H9 (cell line): Measurements from ENCODE around the gene TMEM132C. TPM values are rescaled to one million over a fixed set of nuclear protein-coding genes. Genes with fewer than 3 reads are reported as not detected.

ENCODE experiments used
- DNase-seq: peaks from one replicate; pipeline ENCODE4 v3.0.0-alpha.2; 2017
- H2AFZ ChIP-seq: one replicate; pipeline ENCODE4 v1.6.1; 2013; ENCODE audit warnings: mild to moderate bottlenecking, low read length, control low read depth, moderate library complexity
- H2AK5ac ChIP-seq: 2 replicates; pipeline ENCODE4 v1.6.1; 2013; ENCODE audit warnings: low read length, control low read depth, mixed read lengths; ENCODE audit not compliant: insufficient read length
- H2BK120ac ChIP-seq: one replicate; pipeline ENCODE4 v1.6.1; 2013; ENCODE audit warnings: low read depth, mild to moderate bottlenecking, low read length, control low read depth, inconsistent platforms; ENCODE audit not compliant: poor library complexity, severe bottlenecking
- H2BK12ac ChIP-seq: 2 replicates; pipeline ENCODE4 v1.6.1; 2013; ENCODE audit warnings: low read length, control low read depth, mixed read lengths, low read depth; ENCODE audit not compliant: insufficient read length
- H2BK15ac ChIP-seq: 2 replicates; pipeline ENCODE4 v1.6.1; 2013; ENCODE audit warnings: low read depth, low read length, control low read depth
- H2BK20ac ChIP-seq: one replicate; pipeline ENCODE4 v1.6.1; 2013; ENCODE audit warnings: low read depth, mild to moderate bottlenecking, low read length, control low read depth, inconsistent platforms; ENCODE audit not compliant: poor library complexity, severe bottlenecking
- H2BK5ac ChIP-seq: 2 replicates; pipeline ENCODE4 v1.6.1; 2013; ENCODE audit warnings: low read length, control low read depth, mixed read lengths; ENCODE audit not compliant: insufficient read length
- H3K14ac ChIP-seq: 2 replicates; pipeline ENCODE4 v1.6.1; 2013; ENCODE audit warnings: low read length, control low read depth; ENCODE audit not compliant: insufficient read depth
- H3K18ac ChIP-seq: 2 replicates; pipeline ENCODE4 v1.6.1; 2013; ENCODE audit warnings: low read depth, mild to moderate bottlenecking, mixed read lengths, low read length, control low read depth; ENCODE audit not compliant: insufficient read length
- H3K23ac ChIP-seq: 2 replicates; pipeline ENCODE4 v1.6.1; 2013; ENCODE audit warnings: low read length, control low read depth, mixed read lengths, low read depth; ENCODE audit not compliant: insufficient read length
- H3K23me2 ChIP-seq: 2 replicates; pipeline ENCODE4 v1.6.1; 2013; ENCODE audit warnings: low read depth, mild to moderate bottlenecking, mixed read lengths, low read length, control low read depth; ENCODE audit not compliant: insufficient read length, poor library complexity, severe bottlenecking
- H3K27ac ChIP-seq: 2 replicates; pipeline ENCODE4 v1.5.1; 2013; ENCODE audit warnings: low read length, control low read depth, mixed read lengths, low read depth; ENCODE audit not compliant: insufficient read length
- H3K27me3 ChIP-seq: 2 replicates; pipeline ENCODE4 v1.6.1; 2013; ENCODE audit warnings: low read length, control low read depth, inconsistent platforms; ENCODE audit not compliant: insufficient read depth
- H3K4ac ChIP-seq: 2 replicates; pipeline ENCODE4 v1.6.1; 2013; ENCODE audit warnings: low read depth, mild to moderate bottlenecking, control low read depth, inconsistent platforms, low read length, moderate library complexity
- H3K4me1 ChIP-seq: 2 replicates; pipeline ENCODE4 v1.6.1; 2013; ENCODE audit warnings: low read length, control low read depth, inconsistent platforms; ENCODE audit not compliant: insufficient read depth
- H3K4me2 ChIP-seq: 2 replicates; pipeline ENCODE4 v1.6.1; 2013; ENCODE audit warnings: low read length, control low read depth, mixed read lengths; ENCODE audit not compliant: insufficient read length, insufficient read depth
- H3K56ac ChIP-seq: 2 replicates; pipeline ENCODE4 v1.6.1; 2013; ENCODE audit warnings: low read depth, mild to moderate bottlenecking, mixed read lengths, low read length, control low read depth; ENCODE audit not compliant: insufficient read length
- H3K79me1 ChIP-seq: 2 replicates; pipeline ENCODE4 v1.6.1; 2013; ENCODE audit warnings: low read depth, mild to moderate bottlenecking, moderate library complexity, low read length, control low read depth, inconsistent platforms; ENCODE audit not compliant: insufficient read depth, poor library complexity, severe bottlenecking
- H3K79me2 ChIP-seq: 2 replicates; pipeline ENCODE4 v1.6.1; 2013; ENCODE audit warnings: low read length, control low read depth, inconsistent platforms; ENCODE audit not compliant: insufficient read depth
- H3K9ac ChIP-seq: 2 replicates; pipeline ENCODE4 v1.6.1; 2013; ENCODE audit warnings: low read length, control low read depth, mixed read lengths; ENCODE audit not compliant: insufficient read length; ENCODE audit errors: extremely low read depth
- H3K9me3 ChIP-seq: one replicate; pipeline ENCODE4 v1.6.1; 2013; ENCODE audit warnings: low read depth, low read length, inconsistent platforms; ENCODE audit not compliant: control insufficient read depth
- H3T11ph ChIP-seq: one replicate; pipeline ENCODE4 v1.6.1; 2013; ENCODE audit warnings: mild to moderate bottlenecking, low read length, control low read depth, inconsistent platforms
- H4K20me1 ChIP-seq: one replicate; pipeline ENCODE4 v1.6.1; 2013; ENCODE audit not compliant: control insufficient read depth, insufficient read length, insufficient read depth
- H4K5ac ChIP-seq: 2 replicates; pipeline ENCODE4 v1.6.1; 2013; ENCODE audit warnings: low read depth, mild to moderate bottlenecking, mixed read lengths, low read length, control low read depth; ENCODE audit not compliant: insufficient read length
- H4K8ac ChIP-seq: replicated peaks from 2 replicates; pipeline ENCODE4 v1.6.1; 2013; ENCODE audit warnings: low read length, control low read depth, mixed read lengths, low read depth; ENCODE audit not compliant: insufficient read length
- H4K91ac ChIP-seq: 2 replicates; pipeline ENCODE4 v1.6.1; 2013; ENCODE audit warnings: low read depth, mild to moderate bottlenecking, moderate library complexity, mixed read lengths, low read length, control low read depth; ENCODE audit not compliant: insufficient read length
- H3K27ac Mint-ChIP-seq, 3 experiments: 2 replicates in 2 of 3; 3 replicates in 1 of 3; pipeline ENCODE4 v1.8.0; 2020 to 2021; ENCODE audit warnings: mixed read lengths in 3 of 3, mild to moderate bottlenecking in 1 of 3, moderate library complexity in 1 of 3
- H3K27me3 Mint-ChIP-seq: 2 replicates; pipeline ENCODE4 v1.8.0; 2021; ENCODE audit warnings: low read depth, mild to moderate bottlenecking, moderate library complexity, mixed read lengths
- H3K36me3 Mint-ChIP-seq, 3 experiments: 2 replicates in 2 of 3; 3 replicates in 1 of 3; pipeline ENCODE4 v1.8.0; 2020 to 2021; ENCODE audit warnings: low read depth in 3 of 3, mixed read lengths in 3 of 3; ENCODE audit not compliant: insufficient read depth in 1 of 3
- H3K4me1 Mint-ChIP-seq, 2 experiments: 2 replicates each; pipeline ENCODE4 v1.8.0; 2020; ENCODE audit warnings: mixed read lengths in 2 of 2
- H3K4me3 Mint-ChIP-seq, 2 experiments: 2 replicates in 1 of 2; 3 replicates in 1 of 2; pipeline ENCODE4 v1.8.0; 2020 to 2021; ENCODE audit warnings: mild to moderate bottlenecking in 2 of 2, mixed read lengths in 2 of 2, moderate library complexity in 1 of 2
- H3K9me3 Mint-ChIP-seq, 2 experiments: 2 replicates in 1 of 2; 3 replicates in 1 of 2; pipeline ENCODE4 v1.8.0; 2020; ENCODE audit warnings: mild to moderate bottlenecking in 2 of 2, mixed read lengths in 2 of 2, moderate library complexity in 1 of 2
- WGBS: extraction: QIAGEN DNeasy Blood & Tissue Kit; methylation state at CpG from one replicate; pipeline ENCODE4 v1.1.7; 2013; ENCODE audit warnings: missing lambda C conversion rate, low lambda C conversion rate, mixed read lengths; ENCODE audit not compliant: insufficient read length; ENCODE audit errors: extremely low coverage; 5-methylcytosine and 5-hydroxymethylcytosine counted together
- total RNA-seq: library from RNA; stranded (reverse); gene quantifications from 2 replicates; pipeline ENCODE4 v1.2.1, GENCODE V29; 2021
- TF ChIP-seq, protein P1 (sequence below): fragments of 200-600 bp; sonication (generic); conservative IDR thresholded peaks from 3 replicates; pipeline ENCODE4 v1.8.0; 2021; ENCODE audit warnings: antibody characterized with exemption, mild to moderate bottlenecking

Gene TMEM132C
- total RNA-seq, 1 experiment from 2014 or later = 0.22 TPM

GRCh38 chr12:128353301-128353700 lies 86.3 kb downstream of the TMEM132C start:
- Histone ChIP-seq H4K91ac (no peak overlapping the region), H3K4me1 (no peaks in the 10 kb centered on the region), H2AK5ac (no peak overlapping the region), H3K79me2 (no peaks in the 10 kb centered on the region), H2BK5ac (no peak overlapping the region), H3K9me3 (no peaks in the 10 kb centered on the region), H3K9ac (no peak overlapping the region), H2BK12ac (no peak overlapping the region), H3K79me1 (no peaks in the 10 kb centered on the region), H3K56ac (no peak overlapping the region), H3K18ac (no peak overlapping the region), H2BK120ac (no peak overlapping the region), H2BK20ac (no peak overlapping the region), H3K27ac (no peak overlapping the region), H3K4me2 (no peak overlapping the region), H4K20me1 (no peaks in the 10 kb centered on the region), H3K23me2 (no peaks in the 10 kb centered on the region), H3K14ac (no peak overlapping the region), H2BK15ac (no peak overlapping the region), H4K8ac (no peak overlapping the region), H2AFZ (no peak overlapping the region), H4K5ac (no peak overlapping the region), H3K23ac (no peak overlapping the region), H3K27me3 (no peaks in the 10 kb centered on the region; the same call in 1 of the 2 replicates), H3T11ph (no peak overlapping the region), H3K4ac (no peak overlapping the region)
- peaks cover 39% of the 10 kb centered on the region for H3K27me3 Mint-ChIP-seq
- no CpG with 5 or more reads among the region's 12 CpGs for WGBS
- no peak overlapping the region for H3K4me3 Mint-ChIP-seq
- TF ChIP-seq, protein P1, sequence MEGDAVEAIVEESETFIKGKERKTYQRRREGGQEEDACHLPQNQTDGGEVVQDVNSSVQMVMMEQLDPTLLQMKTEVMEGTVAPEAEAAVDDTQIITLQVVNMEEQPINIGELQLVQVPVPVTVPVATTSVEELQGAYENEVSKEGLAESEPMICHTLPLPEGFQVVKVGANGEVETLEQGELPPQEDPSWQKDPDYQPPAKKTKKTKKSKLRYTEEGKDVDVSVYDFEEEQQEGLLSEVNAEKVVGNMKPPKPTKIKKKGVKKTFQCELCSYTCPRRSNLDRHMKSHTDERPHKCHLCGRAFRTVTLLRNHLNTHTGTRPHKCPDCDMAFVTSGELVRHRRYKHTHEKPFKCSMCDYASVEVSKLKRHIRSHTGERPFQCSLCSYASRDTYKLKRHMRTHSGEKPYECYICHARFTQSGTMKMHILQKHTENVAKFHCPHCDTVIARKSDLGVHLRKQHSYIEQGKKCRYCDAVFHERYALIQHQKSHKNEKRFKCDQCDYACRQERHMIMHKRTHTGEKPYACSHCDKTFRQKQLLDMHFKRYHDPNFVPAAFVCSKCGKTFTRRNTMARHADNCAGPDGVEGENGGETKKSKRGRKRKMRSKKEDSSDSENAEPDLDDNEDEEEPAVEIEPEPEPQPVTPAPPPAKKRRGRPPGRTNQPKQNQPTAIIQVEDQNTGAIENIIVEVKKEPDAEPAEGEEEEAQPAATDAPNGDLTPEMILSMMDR = no peak
- peaks cover 4 to 13% of the 10 kb centered on the region in 2 experiments; a peak in 3 of 4 replicates for H3K4me1 Mint-ChIP-seq
- H3K27ac Mint-ChIP-seq = no peak overlapping the region
- peaks cover 0 to 7% (median 0%) of the 10 kb centered on the region in 3 experiments; a peak in 4 of 7 replicates for H3K36me3 Mint-ChIP-seq
- no peak for DNase-seq
- peaks cover 9 to 20% of the 10 kb centered on the region in 2 experiments for H3K9me3 Mint-ChIP-seq
